Activated CD4-positive, alpha-beta T cell treated with anti-CD3 and anti-CD28 coated beads, Interleukin-2, amount 50 U/mL, for 16 hours (primary cell): ENCODE data around the gene PTPN2.
"Not testable (repeated sequence)": the region's sequence is repeated elsewhere in the genome, so short reads cannot be mapped to it uniquely, and the experiment has no call there.

ENCODE experiments used
- DNase-seq: peaks from one replicate; pipeline ENCODE4 v3.0.0-alpha.2; 2020

Gene PTPN2

DNA sequence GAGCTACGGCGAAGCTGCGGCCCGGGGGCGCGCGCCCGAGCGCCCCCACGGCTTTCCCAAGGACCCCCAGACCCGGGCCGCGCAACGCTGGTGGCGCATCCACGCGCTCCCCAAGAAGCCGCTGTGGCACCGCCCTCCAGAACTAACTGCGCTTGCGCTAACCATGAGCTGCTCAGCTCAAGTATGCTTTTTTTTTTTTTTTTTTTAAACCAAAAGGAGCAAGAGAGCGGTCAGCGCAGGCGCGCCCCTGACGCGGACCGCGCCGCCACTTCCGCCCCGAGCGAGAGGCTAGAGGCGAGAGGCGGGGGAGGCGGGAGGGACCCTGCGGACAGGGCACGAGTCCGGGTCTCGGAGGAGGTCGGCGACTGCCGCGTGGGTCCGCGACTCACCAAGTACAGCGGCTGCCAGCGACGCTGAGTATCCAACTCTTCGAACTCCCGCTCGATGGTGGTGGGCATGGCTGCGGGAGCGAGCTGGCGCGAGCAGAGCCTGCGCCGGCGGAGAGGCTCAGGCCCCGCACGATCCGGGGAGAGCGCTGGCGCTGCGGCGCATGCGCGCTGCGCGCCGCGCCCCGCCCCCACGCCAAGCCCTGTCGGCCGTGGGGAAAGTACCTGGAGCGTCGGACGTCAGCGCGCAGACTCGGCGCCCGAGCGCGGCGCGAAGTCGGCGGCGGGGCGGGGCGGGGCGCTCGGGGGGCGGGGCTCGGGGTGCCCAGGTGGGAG lies at the start of gene PTPN2:
TSS of gene PTPN2 (minus strand) at position 554 of the 722 bp plus-strand sequence. CDS start at position 458, 96 bp downstream.
- DNase-seq, result peak; percentile 93

DNA sequence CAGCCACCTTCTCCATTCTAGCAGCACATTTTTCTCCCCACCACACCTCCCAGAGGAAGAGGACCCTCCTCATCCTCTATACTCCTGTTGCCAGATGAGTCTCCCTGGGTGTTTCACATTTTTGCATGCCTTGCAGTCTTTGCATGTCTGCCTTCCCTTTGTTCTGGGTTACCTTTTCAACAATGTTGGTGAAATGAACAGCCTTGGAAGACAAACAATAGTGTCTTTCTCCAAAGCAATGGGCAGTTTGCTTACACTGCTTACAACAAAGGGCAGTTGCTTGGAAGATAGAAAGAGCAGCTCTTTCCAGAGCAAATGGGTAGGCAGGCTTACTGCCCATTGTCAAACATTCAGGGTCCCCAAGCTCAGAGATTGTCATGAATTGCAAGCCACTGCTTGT lies 49.3 kb upstream of the PTPN2 start:
- DNase-seq, result no peak

- DNase-seq, result no peak
Observed at GRCh38 chr18:12930908-12931307, 46.9 kb upstream of the PTPN2 start.

DNA sequence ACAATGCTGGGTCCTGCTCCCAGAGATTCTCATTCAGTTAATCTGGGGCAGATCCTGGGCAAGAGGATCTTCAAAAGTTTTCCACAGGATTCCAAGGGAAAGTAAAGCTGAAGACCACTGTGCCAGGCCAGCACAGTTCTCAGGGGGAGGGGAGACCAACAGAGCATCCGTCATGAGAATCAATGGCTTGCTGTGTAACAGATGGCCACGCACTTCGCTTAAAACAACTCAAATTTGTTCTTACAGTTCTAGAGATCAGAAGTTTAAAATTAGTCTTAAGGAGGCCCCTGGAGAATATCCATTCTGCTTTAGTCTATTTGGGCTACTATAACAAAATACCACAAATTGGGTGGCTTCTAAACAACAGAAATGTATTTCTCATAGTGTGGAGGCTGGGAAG lies 46.3 kb upstream of the PTPN2 start:
- DNase-seq, result no peak

GRCh38 chr18:12929477-12930083 lies 45.5 kb upstream of the PTPN2 start:
- no peak for DNase-seq

- DNase-seq, result no peak
Observed at GRCh38 chr18:12928641-12929040, 44.6 kb upstream of the PTPN2 start.

DNA sequence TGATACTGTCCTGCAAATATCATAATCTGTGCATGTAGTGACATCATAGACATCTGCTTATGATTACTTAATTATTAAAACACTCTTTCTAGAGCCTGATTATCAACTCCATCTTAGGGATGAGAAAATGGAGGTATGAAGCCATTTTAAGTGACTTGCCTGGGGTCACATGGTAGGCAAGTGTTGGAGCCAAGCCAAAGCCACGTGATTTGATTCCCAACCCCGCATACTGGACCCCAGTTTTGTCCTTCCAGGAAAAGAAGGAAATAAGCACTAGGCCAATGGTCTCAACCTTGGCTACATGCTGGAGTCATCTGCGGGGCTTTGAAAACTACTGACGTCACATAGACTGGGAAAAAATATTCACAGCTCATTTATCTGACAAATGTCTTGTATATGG lies 44.2 kb upstream of the PTPN2 start:
- no peak for DNase-seq

DNA sequence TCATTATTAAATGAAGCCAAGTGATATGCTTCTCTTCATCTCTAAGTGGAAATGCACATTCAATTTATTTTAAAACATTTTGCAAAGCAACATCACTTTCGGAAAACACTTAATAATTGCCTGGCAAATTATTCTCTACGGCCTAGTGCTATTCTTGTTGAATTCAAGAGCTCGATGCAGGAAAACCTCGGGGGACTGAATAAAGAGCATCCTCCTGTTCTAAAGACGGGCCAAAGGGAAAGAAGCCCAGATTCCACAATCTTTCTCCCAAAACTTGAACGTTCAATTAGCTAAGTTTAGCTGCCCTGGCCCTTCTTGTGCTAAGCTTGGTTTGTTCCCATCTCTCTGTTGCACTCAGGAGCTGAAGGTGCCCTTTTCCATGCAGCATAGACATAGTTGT lies 40.6 kb upstream of the PTPN2 start:
- no peak for DNase-seq

DNA sequence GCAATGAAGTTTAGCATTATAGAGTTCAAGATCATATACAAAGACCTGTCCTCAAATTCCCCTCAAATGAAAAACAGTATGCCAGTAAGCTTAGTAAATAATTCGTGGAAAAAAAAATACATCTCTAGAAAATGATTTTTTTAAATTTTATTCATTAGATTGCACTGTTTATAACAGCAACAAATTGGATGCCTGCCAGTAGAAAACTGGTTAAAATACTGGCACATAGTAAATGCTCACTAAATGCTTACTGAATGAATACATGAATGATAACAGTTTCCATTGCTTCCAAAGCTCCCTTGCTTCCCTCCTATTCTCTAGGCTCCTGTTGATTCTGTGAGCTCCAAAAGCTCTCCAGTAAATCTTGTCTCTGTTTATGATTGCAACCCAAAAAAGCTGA lies 38.2 kb upstream of the PTPN2 start:
- no peak for DNase-seq

- DNase-seq, result peak; percentile 51
Observed at GRCh38 chr18:12921178-12921577, 37.1 kb upstream of the PTPN2 start.

- no peak for DNase-seq
Observed at GRCh38 chr18:12911929-12912703, 28.1 kb upstream of the PTPN2 start.

- peak; percentile 26 for DNase-seq
Observed at GRCh38 chr18:12911025-12911928, 27.2 kb upstream of the PTPN2 start.

- no peak for DNase-seq
Observed at GRCh38 chr18:12908706-12909105, 24.7 kb upstream of the PTPN2 start.

GRCh38 chr18:12907258-12907925 lies 23.4 kb upstream of the PTPN2 start:
- no peak for DNase-seq

DNA sequence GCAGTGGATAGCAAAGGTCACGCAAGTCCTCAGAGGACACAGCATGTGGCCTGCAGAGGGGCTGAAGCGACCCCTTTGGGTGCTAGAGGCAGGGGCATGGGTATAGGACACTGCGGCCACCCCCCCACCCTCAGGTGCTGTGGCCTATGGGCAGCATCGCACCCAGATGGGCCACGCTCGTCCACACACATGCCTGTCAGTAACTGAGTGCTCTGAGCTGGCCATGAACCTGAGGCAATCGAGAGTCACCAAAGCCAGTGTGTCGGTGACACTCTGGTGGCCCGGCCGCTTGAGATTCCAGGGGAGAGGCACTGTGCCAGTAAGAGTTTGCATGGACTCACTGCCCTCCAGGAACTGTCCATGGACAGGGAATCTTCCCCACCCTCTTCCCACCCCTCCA lies 22.7 kb upstream of the PTPN2 start:
- no peak for DNase-seq

- DNase-seq, result no peak
Observed at GRCh38 chr18:12906119-12906518, 22.1 kb upstream of the PTPN2 start.

DNA sequence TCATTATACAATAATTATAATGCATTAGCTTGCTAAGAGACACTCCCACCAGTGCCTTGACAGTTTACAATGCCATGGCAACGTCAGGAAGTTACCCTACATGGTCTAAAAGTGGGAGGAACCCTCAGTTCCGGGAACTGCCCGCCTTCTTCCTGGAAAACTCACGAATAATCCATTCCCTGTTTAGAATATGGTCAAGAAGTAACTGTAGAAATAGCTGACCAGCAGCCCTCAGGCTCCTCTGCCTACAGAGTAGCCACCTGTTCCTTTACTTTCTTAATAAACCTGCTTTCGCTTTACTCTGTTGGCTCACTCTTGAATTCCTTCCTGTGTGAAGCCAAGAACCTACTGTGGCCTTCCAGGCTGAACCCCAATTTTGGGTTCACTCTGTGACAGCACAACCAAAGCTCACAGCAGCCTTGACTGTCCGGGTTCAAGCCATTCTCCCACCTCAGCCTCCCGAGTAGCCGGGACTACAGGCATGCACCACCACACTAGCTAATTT lies 20.0 kb upstream of the PTPN2 start:
- peak; percentile 72 for DNase-seq

DNA sequence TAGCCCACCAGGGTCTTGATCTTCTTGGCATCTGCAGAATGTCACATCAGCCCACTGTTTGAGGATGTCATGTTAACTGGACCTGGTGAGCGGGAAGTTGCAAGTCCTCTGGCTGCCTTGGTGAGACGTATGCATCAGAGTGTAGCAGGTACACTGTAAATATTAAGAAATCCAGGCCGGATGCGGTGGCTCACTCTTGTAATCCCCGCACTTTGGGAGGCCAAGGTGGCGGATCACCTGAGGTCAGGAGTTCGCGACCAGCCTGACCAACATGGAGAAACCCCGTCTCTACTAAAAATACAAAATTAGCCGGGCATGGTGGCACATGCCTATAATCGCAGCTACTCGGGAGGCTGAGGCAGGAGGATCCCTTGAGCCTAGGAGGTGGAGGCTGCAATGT lies 17.2 kb upstream of the PTPN2 start:
- DNase-seq, result not testable (repeated sequence)

DNA sequence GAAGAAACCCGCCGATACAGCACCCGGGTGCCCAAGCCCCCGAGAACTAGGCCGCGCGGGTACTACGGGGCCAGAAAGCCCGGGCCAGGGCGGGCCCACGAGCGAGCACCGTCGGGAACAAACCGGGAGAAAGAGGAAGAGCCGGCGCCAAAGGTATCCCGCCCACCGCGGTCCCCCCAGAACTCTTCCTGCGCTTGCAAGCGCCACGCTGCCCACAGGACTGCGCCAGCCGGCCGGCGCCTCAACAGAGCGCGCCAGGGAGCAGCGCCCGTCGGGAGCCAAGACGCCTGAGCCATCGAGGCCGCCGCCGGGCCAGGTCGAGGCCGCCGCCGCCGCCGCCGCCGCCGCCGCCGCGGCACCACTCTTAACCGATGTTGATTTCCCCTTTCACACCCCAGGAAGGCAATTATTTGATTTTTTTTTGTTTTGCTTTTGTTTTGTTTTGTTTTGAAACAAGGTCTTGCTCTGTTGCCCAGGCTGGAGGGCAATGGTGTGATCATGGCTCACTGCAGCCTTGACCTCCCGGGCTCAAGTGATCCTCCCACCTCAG lies 12.8 kb upstream of the PTPN2 start:
- not testable (repeated sequence) for DNase-seq

GRCh38 chr18:12895626-12896025 lies 11.6 kb upstream of the PTPN2 start:
- DNase-seq, result no peak

DNA sequence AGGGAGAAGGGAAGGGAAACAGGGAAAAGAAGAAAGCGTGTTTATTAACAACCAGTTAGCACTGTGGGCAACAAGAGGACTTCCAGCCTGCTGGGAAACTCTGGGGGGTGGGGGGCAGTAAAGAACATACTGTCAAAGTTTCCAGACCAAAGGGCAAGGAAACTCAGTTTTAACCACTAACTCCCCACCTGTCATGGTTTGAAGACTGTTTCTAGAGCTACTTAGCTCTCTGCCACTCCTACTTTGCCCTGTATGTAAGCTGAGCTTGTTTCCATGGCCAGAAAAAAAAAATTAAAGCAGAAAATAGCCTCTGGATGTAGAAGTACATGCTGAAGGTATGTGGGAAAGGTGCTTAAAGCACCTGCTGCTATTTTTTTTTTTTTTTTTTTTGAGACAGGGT lies 11.0 kb upstream of the PTPN2 start:
- DNase-seq, result no peak

- DNase-seq, result no peak
Observed at GRCh38 chr18:12891561-12891960, 7.5 kb upstream of the PTPN2 start.
